GM23338 (cell line): ENCODE data around the gene PLPPR3. TPM values are rescaled to one million over a fixed set of nuclear protein-coding genes. Genes with fewer than 3 reads are reported as not detected.

Experiments
- ATAC-seq: fragments of 200-7000 bp; cut with Tn5 transposase; 3 replicates; pipeline ENCODE4 v1.9.1; 2020
- DNase-seq: peaks from one replicate; pipeline ENCODE4 v3.0.0-alpha.2; 2015; ENCODE audit warnings: low spot score
- H2AFZ ChIP-seq: fragments of 200-600 bp; sonication (generic); 2 replicates; pipeline ENCODE4 v1.8.0; 2016; ENCODE audit warnings: antibody characterized with exemption, mild to moderate bottlenecking, moderate library complexity
- H3F3A ChIP-seq: fragments of 200-600 bp; sonication (generic); replicated peaks from 2 replicates; pipeline ENCODE4 v1.8.0; 2017; ENCODE audit warnings: antibody characterized with exemption, mixed run types, low read depth
- H3K27ac ChIP-seq: fragments of 200-600 bp; sonication (generic); 2 replicates; pipeline ENCODE4 v1.6.1; 2016; ENCODE audit warnings: low read depth
- H3K27me3 ChIP-seq: fragments of 200-600 bp; sonication (generic); 2 replicates; pipeline ENCODE4 v1.8.0; 2016; ENCODE audit warnings: mild to moderate bottlenecking, mixed run types, moderate library complexity; ENCODE audit not compliant: insufficient read depth
- H3K36me3 ChIP-seq: fragments of 200-600 bp; sonication (generic); 2 replicates; pipeline ENCODE4 v1.8.0; 2016; ENCODE audit warnings: mild to moderate bottlenecking; ENCODE audit not compliant: insufficient read depth
- H3K4me1 ChIP-seq: fragments of 200-600 bp; sonication (generic); 2 replicates; pipeline ENCODE4 v1.8.0; 2016; ENCODE audit warnings: mild to moderate bottlenecking, moderate library complexity; ENCODE audit not compliant: insufficient read depth
- H3K4me2 ChIP-seq: fragments of 200-600 bp; sonication (generic); 2 replicates; pipeline ENCODE4 v1.7.1; 2017; ENCODE audit warnings: mixed run types
- H3K4me3 ChIP-seq: fragments of 200-600 bp; sonication (generic); 2 replicates; pipeline ENCODE4 v1.6.1; 2016; ENCODE audit warnings: mixed run types
- H3K79me2 ChIP-seq: fragments of 200-600 bp; sonication (generic); replicated peaks from 2 replicates; pipeline ENCODE4 v1.8.0; 2017; ENCODE audit warnings: mild to moderate bottlenecking; ENCODE audit not compliant: insufficient read depth
- H3K9me2 ChIP-seq: fragments of 200-600 bp; sonication (generic); 2 replicates; pipeline ENCODE4 v1.8.0; 2017; ENCODE audit not compliant: insufficient read depth
- H4K20me1 ChIP-seq: fragments of 200-600 bp; sonication (generic); replicated peaks from 2 replicates; pipeline ENCODE4 v1.8.0; 2017; ENCODE audit warnings: mild to moderate bottlenecking; ENCODE audit not compliant: insufficient read depth
- H3K27ac Mint-ChIP-seq: 2 replicates; pipeline ENCODE4 v1.8.0; 2020; ENCODE audit warnings: inconsistent platforms, mild to moderate bottlenecking, moderate library complexity, mixed read lengths
- H3K27me3 Mint-ChIP-seq: 3 replicates; pipeline ENCODE4 v1.8.0; 2022; ENCODE audit warnings: low read depth, mild to moderate bottlenecking, moderate library complexity, mixed read lengths, inconsistent platforms; ENCODE audit not compliant: insufficient read depth, poor library complexity
- H3K36me3 Mint-ChIP-seq: 3 replicates; pipeline ENCODE4 v1.8.0; 2021; ENCODE audit warnings: low read depth, mild to moderate bottlenecking, inconsistent platforms, moderate library complexity, mixed read lengths
- H3K4me1 Mint-ChIP-seq: 3 replicates; pipeline ENCODE4 v1.8.0; 2020; ENCODE audit warnings: mild to moderate bottlenecking, inconsistent platforms, mixed read lengths
- H3K4me3 Mint-ChIP-seq: 3 replicates; pipeline ENCODE4 v1.8.0; 2021; ENCODE audit warnings: moderate library complexity, mild to moderate bottlenecking, inconsistent platforms, mixed read lengths
- H3K9me3 Mint-ChIP-seq: 3 replicates; pipeline ENCODE4 v1.8.0; 2020; ENCODE audit warnings: moderate library complexity, mild to moderate bottlenecking, inconsistent platforms, mixed read lengths
- CREB1 ChIP-seq: fragments of 250-450 bp; sonication (Bioruptor Pico); IDR thresholded peaks from 2 replicates; pipeline ENCODE4 v1.5.0; 2020; ENCODE audit warnings: low read depth, mild to moderate bottlenecking, moderate library complexity
- CTCF ChIP-seq, 2 experiments: fragments of 200-600 bp in 1 of 2; sonication (generic) in 1 of 2; conservative IDR thresholded peaks; 2 replicates each; pipeline versions ENCODE4 v1.5.1 to v1.6.1; 2016 to 2017; ENCODE audit warnings: antibody characterized with exemption in 2 of 2, low read depth in 2 of 2, mild to moderate bottlenecking in 2 of 2, moderate library complexity in 1 of 2
- ETS1 ChIP-seq: IDR thresholded peaks from 2 replicates; pipeline ENCODE4 v1.6.1; 2016; ENCODE audit warnings: antibody characterized with exemption
- EZH2 ChIP-seq: fragments of 200-600 bp; sonication (generic); IDR thresholded peaks from one replicate; pipeline ENCODE4 v1.8.0; 2017; ENCODE audit warnings: antibody characterized with exemption, mild to moderate bottlenecking, low read depth; ENCODE audit not compliant: unreplicated experiment
- EZH2phosphoT487 ChIP-seq: fragments of 200-600 bp; sonication (generic); IDR thresholded peaks from one replicate; pipeline ENCODE4 v1.8.1; 2018; ENCODE audit warnings: antibody characterized with exemption; ENCODE audit not compliant: unreplicated experiment
- JUNB ChIP-seq: IDR thresholded peaks from one replicate; pipeline ENCODE4 v1.6.1; 2016; ENCODE audit warnings: antibody characterized with exemption; ENCODE audit not compliant: unreplicated experiment
- NANOG ChIP-seq: IDR thresholded peaks from 2 replicates; pipeline ENCODE4 v1.6.1; 2016; ENCODE audit warnings: antibody characterized with exemption, borderline replicate concordance
- POLR2AphosphoS5 ChIP-seq: IDR thresholded peaks from 2 replicates; pipeline ENCODE4 v1.6.1; 2016; ENCODE audit warnings: antibody characterized with exemption, low read depth
- REST ChIP-seq: IDR thresholded peaks from one replicate; pipeline ENCODE4 v1.6.1; 2018; ENCODE audit warnings: antibody characterized with exemption; ENCODE audit not compliant: unreplicated experiment
- STAT1 ChIP-seq: IDR thresholded peaks from one replicate; pipeline ENCODE4 v1.6.1; 2016; ENCODE audit warnings: antibody characterized with exemption; ENCODE audit not compliant: unreplicated experiment
- ZNF114 ChIP-seq: fragments of 250-450 bp; sonication (Bioruptor Pico); IDR thresholded peaks from 2 replicates; pipeline ENCODE4 v1.5.0; 2020; ENCODE audit warnings: mild to moderate bottlenecking, moderate library complexity
- ZNF331 ChIP-seq: fragments of 250-450 bp; sonication (Bioruptor Pico); IDR thresholded peaks from 2 replicates; pipeline ENCODE4 v1.5.0; 2020; ENCODE audit warnings: low read depth, mild to moderate bottlenecking, moderate library complexity
- ZNF462 ChIP-seq: fragments of 250-450 bp; sonication (Bioruptor Pico); IDR thresholded peaks from 2 replicates; pipeline ENCODE4 v1.5.0; 2020; ENCODE audit warnings: mild to moderate bottlenecking, moderate library complexity
- polyA plus RNA-seq: library from polyadenylated mRNA; unstranded; fragments of >200 nt; fragmentation: Nextera tagmentation; extraction: Ambion mirVana; gene quantifications from 2 replicates; pipeline ENCODE4 v1.2.1, GENCODE V29; 2016
- total RNA-seq: library from RNA; depleted of rRNA; stranded (reverse); fragments of >200 nt; shearing (Covaris generic); gene quantifications from 2 replicates; pipeline ENCODE4 v1.2.3, GENCODE V29; 2014

The PLPPR3 gene
- total and polyA plus RNA-seq, 2 experiments from 2014 or later = 14.8 to 81.1 TPM

GRCh38 chr19:801861-802497, 19.8 kb downstream of the PLPPR3 start:
- H3K4me1 ChIP-seq = peaks cover 30% of the 10 kb centered on the region
- peaks cover 76% of the 10 kb centered on the region for H3K36me3 Mint-ChIP-seq
- H3K27me3 Mint-ChIP-seq = peaks cover 29% of the 10 kb centered on the region
- peaks cover 21% of the 10 kb centered on the region; the same call in 1 of the 2 replicates for H3K36me3 ChIP-seq
- H3F3A ChIP-seq = peaks cover 41% of the 10 kb centered on the region
- H4K20me1 ChIP-seq = peaks cover 64% of the 10 kb centered on the region
- no peaks in the 10 kb centered on the region for H3K9me2 ChIP-seq
- H3K27me3 ChIP-seq = no peaks in the 10 kb centered on the region
- peak overlapping the region; percentile 49; the same call in 2 of the 3 replicates for H3K4me3 Mint-ChIP-seq
- peak overlapping the region; percentile 76 for H3K27ac ChIP-seq
- TF ChIP-seq POLR2AphosphoS5 (no peak; the same call in 1 of the 2 replicates), CREB1 (no peak), STAT1 (no peak), REST (no peak), NANOG (no peak), EZH2phosphoT487 (no peak), CTCF (conservative IDR thresholded peaks at IDR 0.05; ENCODE audit: low read depth in 2 of 2) (no peak), ZNF331 (no peak), ETS1 (no peak), ZNF114 (no peak), JUNB (no peak), ZNF462 (no peak), EZH2 (no peak)
- ATAC-seq = no peak
- no peak overlapping the region for H2AFZ ChIP-seq
- H3K79me2 ChIP-seq = peaks cover 89% of the 10 kb centered on the region
- peak overlapping the region; percentile 17; the same call in 1 of the 2 replicates for H3K4me3 ChIP-seq
- peak overlapping the region; percentile 37; the same call in 1 of the 2 replicates for H3K27ac Mint-ChIP-seq
- DNase-seq = peak; percentile 27
- H3K4me2 ChIP-seq = peak overlapping the region; percentile 55
- H3K4me1 Mint-ChIP-seq = peaks cover 31% of the 10 kb centered on the region
- H3K9me3 Mint-ChIP-seq = no peaks in the 10 kb centered on the region
